WTC11 (cell line): ENCODE measurements around the gene BCOR. TPM values are rescaled to one million over a fixed set of nuclear protein-coding genes. Genes with fewer than 3 reads are reported as not detected.

ENCODE experiments used
- ATAC-seq: fragments of 200-7000 bp; cut with Tn5 transposase; 2 replicates; pipeline ENCODE4 v1.10.0; 2021; ENCODE audit warnings: mild to moderate bottlenecking, moderate library complexity
- CTCF ChIA-PET: fragments of 300-600 bp; sonication (Branson Sonifier 250); formaldehyde crosslinking; loops from one replicate; lab custom pipeline; 2021; ENCODE audit warnings: antibody characterized with exemption; lab: Charles Lee
- POLR2A ChIA-PET: fragments of 350-600 bp; sonication (Branson Sonifier 250); formaldehyde crosslinking; loops from one replicate; lab custom pipeline; 2021; ENCODE audit warnings: antibody characterized with exemption; lab: Charles Lee
- DNase-seq: peaks from one replicate; pipeline ENCODE4 v3.0.0; 2021; ENCODE audit warnings: low spot score
- H3K27ac Mint-ChIP-seq: 2 replicates; pipeline ENCODE4 v1.8.0; 2021; ENCODE audit warnings: mixed read lengths
- H3K27me3 Mint-ChIP-seq: 2 replicates; pipeline ENCODE4 v1.8.0; 2021; ENCODE audit warnings: low read depth, mild to moderate bottlenecking, moderate library complexity, mixed read lengths
- H3K36me3 Mint-ChIP-seq: 2 replicates; pipeline ENCODE4 v1.8.0; 2021; ENCODE audit warnings: mixed read lengths
- H3K4me1 Mint-ChIP-seq: 2 replicates; pipeline ENCODE4 v1.8.0; 2022; ENCODE audit warnings: mixed read lengths
- H3K4me3 Mint-ChIP-seq: 2 replicates; pipeline ENCODE4 v1.8.0; 2021; ENCODE audit warnings: mild to moderate bottlenecking, moderate library complexity, mixed read lengths
- H3K9me3 Mint-ChIP-seq: 2 replicates; pipeline ENCODE4 v1.8.0; 2021; ENCODE audit warnings: mixed read lengths
- ERG ChIP-seq: fragments of 250-450 bp; sonication (Bioruptor Pico); IDR thresholded peaks from 2 replicates; pipeline ENCODE4 v1.8.0; 2021; ENCODE audit warnings: mild to moderate bottlenecking
- ETV6 ChIP-seq: sonication (generic); formaldehyde crosslinking; IDR thresholded peaks from 2 replicates; pipeline ENCODE4 v1.8.1; 2022; ENCODE audit warnings: mild to moderate bottlenecking, missing genetic modification reagents
- FOXP1 ChIP-seq: sonication (generic); formaldehyde crosslinking; IDR thresholded peaks from 2 replicates; pipeline ENCODE4 v1.8.0; 2022; ENCODE audit warnings: missing genetic modification reagents, mild to moderate bottlenecking, moderate library complexity, borderline replicate concordance
- FOXP4 ChIP-seq: sonication (generic); formaldehyde crosslinking; IDR thresholded peaks from 2 replicates; pipeline ENCODE4 v1.8.0; 2022; ENCODE audit warnings: mild to moderate bottlenecking, missing genetic modification reagents
- GTF2I ChIP-seq: fragments of 250-450 bp; sonication (Bioruptor Pico); conservative IDR thresholded peaks from 2 replicates; pipeline ENCODE4 v1.4.0; 2021; ENCODE audit warnings: mild to moderate bottlenecking
- MXD4 ChIP-seq: fragments of 250-450 bp; sonication (Bioruptor Pico); IDR thresholded peaks from 2 replicates; pipeline ENCODE4 v1.8.0; 2021; ENCODE audit warnings: mild to moderate bottlenecking, moderate library complexity, borderline replicate concordance
- NFYB ChIP-seq: sonication (generic); formaldehyde crosslinking; conservative IDR thresholded peaks from 2 replicates; pipeline ENCODE4 v1.8.0; 2022; ENCODE audit warnings: low read depth, missing genetic modification reagents
- RELA ChIP-seq: sonication (generic); formaldehyde crosslinking; IDR thresholded peaks from 2 replicates; pipeline ENCODE4 v1.8.1; 2022; ENCODE audit warnings: missing genetic modification reagents, mild to moderate bottlenecking, borderline replicate concordance
- ZNF219 ChIP-seq: sonication (generic); formaldehyde crosslinking; IDR thresholded peaks from 2 replicates; pipeline ENCODE4 v1.8.0; 2023; ENCODE audit warnings: missing genetic modification reagents, mild to moderate bottlenecking, borderline replicate concordance
- ZNF317 ChIP-seq: sonication (generic); formaldehyde crosslinking; IDR thresholded peaks from 2 replicates; pipeline ENCODE4 v1.8.1; 2023; ENCODE audit warnings: low read depth, mild to moderate bottlenecking, moderate library complexity, missing genetic modification reagents, borderline replicate concordance
- ZNF396 ChIP-seq: fragments of 250-450 bp; sonication (Bioruptor Pico); IDR thresholded peaks from 2 replicates; pipeline ENCODE4 v1.8.0; 2021; ENCODE audit warnings: mild to moderate bottlenecking, moderate library complexity, borderline replicate concordance
- ZNF425 ChIP-seq: fragments of 250-450 bp; sonication (Bioruptor Pico); conservative IDR thresholded peaks from 2 replicates; pipeline ENCODE4 v1.9.0; 2021; ENCODE audit warnings: mild to moderate bottlenecking
- ZNF671 ChIP-seq: fragments of 250-450 bp; sonication (Bioruptor Pico); IDR thresholded peaks from 2 replicates; pipeline ENCODE4 v1.8.0; 2021; ENCODE audit warnings: mild to moderate bottlenecking
- total RNA-seq: library from RNA; stranded (reverse); gene quantifications from 3 replicates; pipeline ENCODE4 v1.2.3, GENCODE V29; 2021

The BCOR gene
- total RNA-seq, 1 experiment from 2014 or later: 44.5 TPM

GRCh38 chrX:40132751-40133150, 35.0 kb upstream of the BCOR start (continued):
- TF ChIP-seq ETV6 (CRISPR knock-in tag): no peak
- TF ChIP-seq GTF2I: no peak
- TF ChIP-seq ERG (CRISPR knock-in tag): no peak

- CTCF ChIA-PET: no interaction called here
- Mint-ChIP-seq H3K4me3 (no peak overlapping the region), H3K27me3 (no peaks in the 10 kb centered on the region), H3K4me1 (peaks cover 8% of the 10 kb centered on the region), H3K9me3 (no peaks in the 10 kb centered on the region), H3K27ac (no peak overlapping the region), H3K36me3 (peaks cover 4% of the 10 kb centered on the region)
- POLR2A ChIA-PET: no interaction called here
- TF ChIP-seq ZNF425 (CRISPR knock-in tag) (no peak), ZNF671 (CRISPR knock-in tag) (no peak)
- ATAC-seq (no peak), DNase-seq (no peak)
Measured at GRCh38 chrX:40131654-40132337, 34.0 kb upstream of the BCOR start.

- ATAC-seq (no peak), DNase-seq (no peak)
- Mint-ChIP-seq H3K27ac (no peak overlapping the region), H3K4me3 (no peak overlapping the region), H3K27me3 (no peaks in the 10 kb centered on the region), H3K36me3 (peaks cover 8% of the 10 kb centered on the region), H3K4me1 (peaks cover 8% of the 10 kb centered on the region), H3K9me3 (no peaks in the 10 kb centered on the region)
- no peak for TF ChIP-seq ZNF219 (CRISPR knock-in tag)
- TF ChIP-seq ERG (CRISPR knock-in tag): no peak
- TF ChIP-seq ZNF396: no peak
- TF ChIP-seq ETV6 (CRISPR knock-in tag): no peak
- no peak for TF ChIP-seq ZNF317
- no peak for TF ChIP-seq RELA (CRISPR knock-in tag)
- TF ChIP-seq FOXP1: no peak
- CTCF ChIA-PET: no interaction called here
- POLR2A ChIA-PET: no interaction called here
Measured at GRCh38 chrX:40130207-40130606, 32.4 kb upstream of the BCOR start.

GRCh38 chrX:40127052-40127451, 29.3 kb upstream of the BCOR start:
- Mint-ChIP-seq H3K36me3 (peaks cover 8% of the 10 kb centered on the region), H3K27me3 (no peaks in the 10 kb centered on the region), H3K9me3 (no peaks in the 10 kb centered on the region), H3K4me3 (no peak overlapping the region), H3K27ac (no peak overlapping the region), H3K4me1 (peaks cover 8% of the 10 kb centered on the region)
- ChIA-PET CTCF (no interaction called here), POLR2A (no interaction called here)
- no peak for TF ChIP-seq ZNF396
- TF ChIP-seq NFYB (CRISPR knock-in tag): no peak
- no peak for TF ChIP-seq MXD4 (CRISPR knock-in tag)
- no peak for TF ChIP-seq FOXP4 (CRISPR knock-in tag)
- no peak for ATAC-seq
- DNase-seq: no peak
